SK-N-SH (cell line): ENCODE data around the gene NT5M.
A peak's percentile ranks its signal among the peaks of the same experiment; 100 is the strongest.

ENCODE experiments used
- EP300 ChIP-seq, 2 experiments: IDR thresholded peaks; 2 replicates each; pipeline versions ENCODE4 v1.4.0 to v1.6.1; 2012; ENCODE audit warnings: borderline replicate concordance in 1 of 2, low read depth in 1 of 2, low read length in 1 of 2
- JUND ChIP-seq: IDR thresholded peaks from 2 replicates; pipeline ENCODE4 v1.4.0; 2012
- TCF12 ChIP-seq: IDR thresholded peaks from 2 replicates; pipeline ENCODE4 v1.4.0; 2012
- TF ChIP-seq, protein P1 (sequence below): fragments of 200-600 bp; sonication (generic); IDR thresholded peaks from 2 replicates; pipeline ENCODE4 v1.6.1; 2017; ENCODE audit warnings: antibody characterized with exemption, mild to moderate bottlenecking, moderate library complexity
- TF ChIP-seq, protein P2 (sequence below): IDR thresholded peaks from 2 replicates; pipeline ENCODE4 v1.4.0; 2012; ENCODE audit warnings: low read depth
- TF ChIP-seq, protein P3 (sequence below): IDR thresholded peaks from 2 replicates; pipeline ENCODE4; 2012
- TF ChIP-seq, protein P4 (sequence below): IDR thresholded peaks from 2 replicates; pipeline ENCODE4 v1.6.1; 2012; ENCODE audit warnings: mild to moderate bottlenecking, low read depth, low read length, moderate library complexity
- TF ChIP-seq, protein P5 (sequence below): IDR thresholded peaks from 2 replicates; pipeline ENCODE4 v1.4.0; 2012; ENCODE audit warnings: low read depth, borderline replicate concordance

DNA sequence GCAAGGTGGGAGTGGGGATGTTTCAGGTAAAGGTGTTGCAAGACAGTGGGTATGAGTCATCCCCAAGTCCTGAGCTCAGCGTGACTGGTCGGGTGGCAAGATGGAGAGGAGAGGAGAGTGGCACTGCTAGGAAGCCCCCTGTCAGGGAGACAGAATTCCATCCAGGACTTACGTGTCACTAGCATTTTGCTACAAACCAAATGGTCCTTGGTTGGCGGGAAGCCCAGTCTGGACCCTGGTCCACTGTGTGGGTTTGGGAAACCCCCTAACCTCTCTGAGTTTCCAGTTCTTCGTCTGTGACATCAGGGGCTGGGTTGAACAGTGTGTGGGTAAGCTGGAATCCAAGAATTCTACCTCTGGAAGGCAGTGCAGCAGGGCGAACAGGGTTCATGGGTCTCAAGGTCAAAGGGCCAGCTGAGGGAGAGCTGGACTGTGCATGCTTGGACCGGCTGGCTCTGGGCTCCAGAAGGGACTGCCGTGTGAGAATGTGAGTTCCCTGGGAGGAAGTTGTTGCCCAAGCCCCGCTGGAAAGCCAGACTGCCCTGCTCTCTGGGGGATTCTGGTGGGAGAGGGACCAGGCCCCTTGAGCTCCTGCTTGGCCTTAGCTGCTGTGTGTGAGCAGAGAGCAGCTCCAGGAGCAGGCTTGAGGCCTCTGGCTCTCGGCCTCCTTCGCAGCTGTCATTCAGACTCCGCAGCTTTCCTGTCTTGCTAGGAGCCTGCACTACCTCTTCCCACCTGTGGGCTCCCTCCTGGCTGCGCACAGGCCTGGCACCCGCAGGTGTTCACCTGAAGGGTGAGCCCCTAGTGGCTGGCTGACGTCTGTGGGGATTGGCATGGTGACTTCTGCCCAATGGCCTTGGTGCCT is 84.6 kb downstream of the NT5M start:
- TF ChIP-seq, protein P1, sequence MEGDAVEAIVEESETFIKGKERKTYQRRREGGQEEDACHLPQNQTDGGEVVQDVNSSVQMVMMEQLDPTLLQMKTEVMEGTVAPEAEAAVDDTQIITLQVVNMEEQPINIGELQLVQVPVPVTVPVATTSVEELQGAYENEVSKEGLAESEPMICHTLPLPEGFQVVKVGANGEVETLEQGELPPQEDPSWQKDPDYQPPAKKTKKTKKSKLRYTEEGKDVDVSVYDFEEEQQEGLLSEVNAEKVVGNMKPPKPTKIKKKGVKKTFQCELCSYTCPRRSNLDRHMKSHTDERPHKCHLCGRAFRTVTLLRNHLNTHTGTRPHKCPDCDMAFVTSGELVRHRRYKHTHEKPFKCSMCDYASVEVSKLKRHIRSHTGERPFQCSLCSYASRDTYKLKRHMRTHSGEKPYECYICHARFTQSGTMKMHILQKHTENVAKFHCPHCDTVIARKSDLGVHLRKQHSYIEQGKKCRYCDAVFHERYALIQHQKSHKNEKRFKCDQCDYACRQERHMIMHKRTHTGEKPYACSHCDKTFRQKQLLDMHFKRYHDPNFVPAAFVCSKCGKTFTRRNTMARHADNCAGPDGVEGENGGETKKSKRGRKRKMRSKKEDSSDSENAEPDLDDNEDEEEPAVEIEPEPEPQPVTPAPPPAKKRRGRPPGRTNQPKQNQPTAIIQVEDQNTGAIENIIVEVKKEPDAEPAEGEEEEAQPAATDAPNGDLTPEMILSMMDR = peak; percentile 30; the same call in 1 of the 2 replicates
- TF ChIP-seq EP300 (IDR thresholded peaks at IDR 0.05; ENCODE audit: borderline replicate concordance in 1 of 2, low read depth in 1 of 2, low read length in 1 of 2) (no peak), JUND (no peak), TCF12 (no peak)
- TF ChIP-seq, protein P2, sequence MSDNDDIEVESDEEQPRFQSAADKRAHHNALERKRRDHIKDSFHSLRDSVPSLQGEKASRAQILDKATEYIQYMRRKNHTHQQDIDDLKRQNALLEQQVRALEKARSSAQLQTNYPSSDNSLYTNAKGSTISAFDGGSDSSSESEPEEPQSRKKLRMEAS = no peak
- TF ChIP-seq, protein P3, sequence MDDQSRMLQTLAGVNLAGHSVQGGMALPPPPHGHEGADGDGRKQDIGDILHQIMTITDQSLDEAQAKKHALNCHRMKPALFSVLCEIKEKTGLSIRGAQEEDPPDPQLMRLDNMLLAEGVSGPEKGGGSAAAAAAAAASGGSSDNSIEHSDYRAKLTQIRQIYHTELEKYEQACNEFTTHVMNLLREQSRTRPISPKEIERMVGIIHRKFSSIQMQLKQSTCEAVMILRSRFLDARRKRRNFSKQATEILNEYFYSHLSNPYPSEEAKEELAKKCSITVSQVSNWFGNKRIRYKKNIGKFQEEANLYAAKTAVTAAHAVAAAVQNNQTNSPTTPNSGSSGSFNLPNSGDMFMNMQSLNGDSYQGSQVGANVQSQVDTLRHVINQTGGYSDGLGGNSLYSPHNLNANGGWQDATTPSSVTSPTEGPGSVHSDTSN = no peak
- TF ChIP-seq, protein P4, sequence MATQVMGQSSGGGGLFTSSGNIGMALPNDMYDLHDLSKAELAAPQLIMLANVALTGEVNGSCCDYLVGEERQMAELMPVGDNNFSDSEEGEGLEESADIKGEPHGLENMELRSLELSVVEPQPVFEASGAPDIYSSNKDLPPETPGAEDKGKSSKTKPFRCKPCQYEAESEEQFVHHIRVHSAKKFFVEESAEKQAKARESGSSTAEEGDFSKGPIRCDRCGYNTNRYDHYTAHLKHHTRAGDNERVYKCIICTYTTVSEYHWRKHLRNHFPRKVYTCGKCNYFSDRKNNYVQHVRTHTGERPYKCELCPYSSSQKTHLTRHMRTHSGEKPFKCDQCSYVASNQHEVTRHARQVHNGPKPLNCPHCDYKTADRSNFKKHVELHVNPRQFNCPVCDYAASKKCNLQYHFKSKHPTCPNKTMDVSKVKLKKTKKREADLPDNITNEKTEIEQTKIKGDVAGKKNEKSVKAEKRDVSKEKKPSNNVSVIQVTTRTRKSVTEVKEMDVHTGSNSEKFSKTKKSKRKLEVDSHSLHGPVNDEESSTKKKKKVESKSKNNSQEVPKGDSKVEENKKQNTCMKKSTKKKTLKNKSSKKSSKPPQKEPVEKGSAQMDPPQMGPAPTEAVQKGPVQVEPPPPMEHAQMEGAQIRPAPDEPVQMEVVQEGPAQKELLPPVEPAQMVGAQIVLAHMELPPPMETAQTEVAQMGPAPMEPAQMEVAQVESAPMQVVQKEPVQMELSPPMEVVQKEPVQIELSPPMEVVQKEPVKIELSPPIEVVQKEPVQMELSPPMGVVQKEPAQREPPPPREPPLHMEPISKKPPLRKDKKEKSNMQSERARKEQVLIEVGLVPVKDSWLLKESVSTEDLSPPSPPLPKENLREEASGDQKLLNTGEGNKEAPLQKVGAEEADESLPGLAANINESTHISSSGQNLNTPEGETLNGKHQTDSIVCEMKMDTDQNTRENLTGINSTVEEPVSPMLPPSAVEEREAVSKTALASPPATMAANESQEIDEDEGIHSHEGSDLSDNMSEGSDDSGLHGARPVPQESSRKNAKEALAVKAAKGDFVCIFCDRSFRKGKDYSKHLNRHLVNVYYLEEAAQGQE = no peak
- TF ChIP-seq, protein P5, sequence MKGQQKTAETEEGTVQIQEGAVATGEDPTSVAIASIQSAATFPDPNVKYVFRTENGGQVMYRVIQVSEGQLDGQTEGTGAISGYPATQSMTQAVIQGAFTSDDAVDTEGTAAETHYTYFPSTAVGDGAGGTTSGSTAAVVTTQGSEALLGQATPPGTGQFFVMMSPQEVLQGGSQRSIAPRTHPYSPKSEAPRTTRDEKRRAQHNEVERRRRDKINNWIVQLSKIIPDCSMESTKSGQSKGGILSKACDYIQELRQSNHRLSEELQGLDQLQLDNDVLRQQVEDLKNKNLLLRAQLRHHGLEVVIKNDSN = no peak
